GOT3 (cell line): Measurements from ENCODE around the gene F13A1.

Experiments used
- DNase-seq: peaks from one replicate; lab custom pipeline; 2025; ENCODE audit warnings: mixed read lengths; lab: John Stamatoyannopoulos, UW

The F13A1 gene

DNA sequence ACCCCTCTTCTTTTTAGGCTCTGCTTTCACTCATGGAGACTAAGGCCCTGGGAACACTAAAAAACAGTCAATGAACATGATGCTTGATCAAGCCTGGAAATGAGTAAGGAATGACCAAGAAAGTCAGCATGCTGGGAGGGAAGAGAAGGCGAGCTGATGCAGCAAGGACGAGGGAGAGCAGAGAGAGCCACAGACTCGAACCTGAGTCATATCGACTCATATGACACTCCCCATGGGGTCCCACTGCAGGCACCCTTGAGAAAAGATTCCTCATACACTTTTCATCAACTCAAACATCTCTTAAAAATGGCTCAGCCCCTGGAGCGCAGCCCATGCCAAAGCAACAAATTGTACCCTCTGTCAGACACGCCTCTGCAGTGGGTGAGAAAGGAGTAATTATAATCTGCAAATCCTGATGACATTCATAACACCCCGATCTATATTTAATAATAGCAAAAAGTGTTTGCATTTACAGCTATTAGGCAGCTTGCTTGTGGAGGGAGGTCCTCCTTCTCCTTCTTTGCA, 127.2 kb downstream of the F13A1 start:
- no peak for DNase-seq

DNA sequence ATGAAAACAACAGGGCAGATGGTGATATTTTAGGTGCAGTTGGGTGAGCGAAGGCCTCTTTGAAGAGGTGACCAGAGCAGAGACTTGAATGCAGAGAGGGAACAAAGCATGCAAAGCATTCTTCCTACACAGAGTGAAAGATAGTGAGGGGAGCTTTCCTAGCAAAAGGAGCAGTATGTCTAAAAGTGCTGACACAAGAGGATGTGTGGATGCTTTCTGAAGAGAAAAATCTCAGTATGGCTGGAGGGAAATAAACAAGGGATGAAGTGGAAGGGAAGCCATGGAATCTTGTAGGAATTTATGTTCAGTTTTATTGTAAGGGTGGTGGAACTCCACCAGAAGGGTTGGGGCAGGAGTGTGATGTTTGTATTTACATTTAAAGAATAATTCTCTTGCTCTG, 128.6 kb downstream of the F13A1 start:
- DNase-seq, result no peak

DNA sequence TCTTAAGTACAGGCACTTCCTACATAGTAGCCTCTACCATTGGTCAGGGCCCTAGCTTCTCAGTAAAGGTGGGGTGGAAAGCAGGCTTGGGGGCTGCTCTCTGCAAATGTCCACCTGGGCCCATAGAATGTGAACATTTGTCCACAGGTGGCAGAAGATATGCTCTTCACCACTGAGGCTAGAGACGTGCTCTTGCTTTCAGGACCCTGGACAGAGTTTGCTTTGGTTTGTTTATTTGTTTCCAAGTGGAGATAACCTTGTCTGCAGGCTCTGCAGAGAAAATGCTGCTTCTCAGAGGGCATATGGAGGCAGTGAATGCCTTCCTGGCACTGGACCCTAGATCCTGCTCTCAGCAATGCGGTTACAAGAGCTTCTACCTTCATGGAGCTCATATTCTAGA, 129.0 kb downstream of the F13A1 start:
- DNase-seq, result no peak

DNA sequence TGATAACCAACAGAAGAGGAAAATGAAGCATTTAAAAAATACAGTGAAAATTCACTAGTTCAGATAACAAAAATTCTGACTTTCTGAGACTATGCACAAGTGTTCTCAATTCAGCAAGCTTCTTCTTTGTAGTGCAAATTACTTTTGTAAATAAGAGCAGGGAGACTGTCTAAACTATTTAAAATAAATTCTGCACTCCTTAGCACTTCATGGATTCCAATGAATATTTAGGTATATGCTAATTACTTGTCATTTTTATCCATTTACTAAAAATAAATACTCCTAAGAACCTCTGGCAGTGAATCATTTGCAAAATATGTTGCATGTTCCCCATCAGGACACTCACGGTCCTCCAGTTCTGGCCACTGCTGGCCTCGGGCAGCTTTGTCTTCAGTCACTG, 139.8 kb downstream of the F13A1 start:
- no peak for DNase-seq

DNA sequence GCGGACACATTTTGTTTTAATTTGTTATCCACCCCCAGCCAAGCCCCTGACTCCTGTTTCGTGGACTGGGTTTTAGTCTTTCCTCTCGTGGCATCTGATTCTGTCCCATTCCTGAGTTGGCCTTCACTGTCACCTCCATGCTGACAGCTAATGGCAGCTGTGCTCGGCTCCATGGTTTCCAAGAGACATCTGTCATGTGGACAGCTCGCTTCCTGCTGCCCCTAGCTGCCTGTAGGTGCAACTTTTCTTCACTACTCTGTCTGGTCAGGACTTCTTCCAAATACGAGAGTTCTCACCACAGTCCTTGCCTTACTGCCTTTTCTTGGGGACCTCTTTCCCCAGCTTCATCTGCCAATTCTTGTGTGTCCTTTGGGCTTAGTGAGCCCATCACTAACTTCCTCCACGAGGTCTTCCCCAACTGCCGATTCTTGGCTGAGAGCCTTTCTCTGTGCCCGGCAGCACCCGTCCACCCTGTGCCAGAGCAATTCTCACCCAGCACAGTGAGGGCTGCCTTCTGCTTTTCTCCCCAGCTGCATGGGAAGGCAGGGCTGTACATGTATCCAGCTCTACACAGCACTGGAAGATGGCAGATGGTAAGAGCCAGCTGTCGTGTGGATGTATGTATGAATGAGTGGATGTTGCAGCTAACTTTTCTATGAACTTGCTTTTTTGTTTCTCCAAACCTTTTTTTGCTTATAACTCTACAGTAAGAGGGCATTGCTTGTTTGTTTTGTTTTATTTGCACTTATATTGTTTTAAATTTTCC, 140.4 kb downstream of the F13A1 start:
- no peak for DNase-seq

DNA sequence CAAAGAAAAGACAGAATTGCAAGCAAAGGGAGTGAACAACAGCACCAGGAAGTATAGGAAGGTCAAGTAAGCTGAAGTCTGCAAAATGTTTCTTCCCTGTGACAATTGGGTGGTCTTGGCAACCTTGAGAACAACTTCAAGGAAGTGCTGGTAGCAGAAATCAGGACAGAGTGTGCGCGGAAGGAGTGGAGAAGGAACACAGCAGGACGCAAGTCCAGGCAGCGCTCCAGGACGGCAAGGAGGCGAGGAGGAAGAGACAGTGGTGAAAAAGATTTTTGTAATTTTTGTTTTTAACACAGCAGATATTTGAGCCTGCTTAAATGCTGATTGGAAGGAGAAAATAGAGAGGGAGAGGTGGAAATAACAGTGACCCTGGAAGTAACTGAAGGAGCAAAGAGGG, 141.7 kb downstream of the F13A1 start:
- DNase-seq, result no peak

DNA sequence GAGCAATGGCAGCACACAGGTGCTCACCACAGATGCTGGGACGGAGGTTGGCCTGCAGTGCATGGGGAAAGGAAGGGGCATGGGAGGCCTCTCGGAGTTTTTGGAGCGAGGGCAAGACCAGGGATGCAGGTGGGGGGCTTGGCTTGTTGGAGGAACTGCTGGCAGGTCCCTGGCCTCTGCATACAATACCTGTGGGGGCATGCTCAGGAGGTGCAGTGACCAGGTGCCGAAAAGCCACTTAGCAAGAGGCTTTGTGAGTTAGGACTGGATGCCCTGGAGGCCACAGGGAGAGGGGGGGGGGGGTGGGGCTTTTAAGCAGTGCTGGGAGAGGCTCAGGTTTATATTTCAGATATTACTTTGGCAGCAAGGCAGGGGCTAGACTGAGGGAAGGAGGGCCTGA, 142.7 kb downstream of the F13A1 start:
- DNase-seq, result no peak

DNA sequence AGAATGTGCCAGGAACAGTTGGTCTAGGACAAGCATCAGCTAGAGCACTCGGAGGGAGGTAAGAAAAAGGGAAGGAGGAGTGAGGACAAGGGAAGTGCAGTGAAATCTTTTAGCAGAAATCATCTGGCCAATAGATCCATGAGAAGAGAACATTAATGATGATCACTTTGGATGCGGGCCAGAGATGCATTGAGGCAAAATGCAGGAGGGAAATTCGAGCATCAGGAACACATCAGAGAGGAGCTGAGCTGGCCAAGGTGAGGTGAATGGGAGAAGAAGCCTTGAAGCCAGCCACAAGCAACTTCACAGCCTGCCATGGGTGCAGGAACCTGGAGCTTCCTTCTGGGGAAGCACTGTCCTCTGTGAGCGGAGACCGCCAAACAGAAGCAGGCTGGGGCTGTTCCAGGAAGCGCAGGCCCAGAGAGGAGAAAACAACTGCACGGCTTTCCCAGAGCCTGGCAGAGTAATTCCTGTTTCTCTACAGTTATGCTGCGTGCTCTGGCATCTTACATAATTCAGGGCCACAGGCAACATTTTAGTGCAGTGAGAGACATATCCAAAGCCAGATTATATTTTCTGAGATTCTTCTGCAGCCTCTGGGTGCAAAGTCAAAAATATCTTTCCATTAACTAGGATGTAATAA, 143.8 kb downstream of the F13A1 start:
- no peak for DNase-seq

DNA sequence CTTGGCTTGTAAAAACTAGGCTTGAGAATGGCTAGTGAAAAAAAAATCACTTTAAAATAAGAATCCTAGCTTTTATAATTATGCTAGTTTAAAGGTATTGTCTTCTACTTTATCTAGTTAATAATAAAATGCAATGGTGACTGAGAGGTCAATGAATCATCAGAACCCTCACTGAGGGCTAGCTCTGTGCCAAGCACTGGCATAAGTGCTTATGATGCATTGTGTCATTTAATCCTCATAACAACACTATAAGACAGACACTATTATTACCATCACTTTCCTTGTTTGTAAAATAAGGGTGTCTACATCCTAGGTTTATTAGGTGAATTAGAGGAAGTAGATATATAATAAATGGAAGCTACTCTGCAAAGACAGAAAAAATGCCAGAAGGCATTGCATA, 144.3 kb downstream of the F13A1 start:
- DNase-seq, result no peak

DNA sequence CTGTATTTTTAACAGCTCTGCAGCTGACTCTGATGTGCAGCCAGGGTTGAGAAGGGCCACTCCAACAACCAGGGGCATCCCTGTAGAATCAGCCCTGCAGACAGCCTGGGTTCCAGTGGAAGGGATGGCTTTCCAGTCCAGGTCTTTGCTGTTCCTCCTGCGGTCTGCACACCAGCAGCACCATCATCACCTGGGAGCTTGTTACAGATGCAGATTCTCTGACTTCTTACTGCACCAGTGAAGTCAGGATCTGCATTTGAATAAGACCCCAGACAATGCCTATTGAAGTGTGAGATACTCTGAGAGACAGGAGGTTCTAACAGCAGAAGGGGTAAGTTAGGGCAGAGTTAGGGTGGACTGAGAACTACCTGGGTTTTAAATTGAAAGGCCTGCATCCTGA, 151.3 kb downstream of the F13A1 start:
- DNase-seq, result no peak

DNA sequence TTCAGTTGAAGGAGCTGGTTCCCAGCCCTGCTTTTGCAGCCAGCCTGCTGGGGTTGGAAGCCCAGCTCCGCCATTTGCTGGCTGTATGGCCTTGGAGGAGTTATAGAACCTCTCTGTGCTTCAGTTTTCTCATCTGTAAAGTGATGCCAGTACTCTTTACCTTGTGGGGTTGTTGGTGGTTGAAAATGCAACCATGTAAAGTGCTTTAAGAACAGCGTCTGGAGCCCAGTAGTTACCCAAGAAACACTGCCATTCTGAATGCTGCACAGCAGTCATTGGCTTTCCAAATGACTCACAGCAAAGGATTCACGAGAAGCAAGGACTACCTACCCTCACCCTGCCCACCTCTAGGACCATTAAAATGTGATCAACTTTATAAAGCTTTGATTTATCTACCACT, 154.4 kb downstream of the F13A1 start:
- no peak for DNase-seq

DNA sequence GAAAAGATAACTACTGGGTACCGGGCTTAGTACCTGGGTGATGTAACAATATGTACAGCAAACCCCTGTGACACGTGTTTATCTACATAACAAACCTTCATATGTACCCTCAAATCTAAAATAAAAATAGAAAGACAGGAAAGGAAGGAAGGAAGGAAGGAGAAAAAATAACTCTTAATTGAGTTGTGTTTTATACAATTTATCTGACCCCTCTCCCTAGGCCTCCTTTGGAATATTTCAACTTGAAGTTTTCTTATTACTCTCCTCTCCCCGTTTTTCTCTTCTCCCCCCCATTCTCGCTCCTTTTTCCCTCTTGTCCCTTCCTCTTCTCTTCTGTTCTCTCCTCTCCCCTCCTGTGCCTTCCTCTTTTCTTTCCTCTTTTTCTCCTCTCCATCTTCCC, 156.1 kb downstream of the F13A1 start:
- DNase-seq, result no peak

DNA sequence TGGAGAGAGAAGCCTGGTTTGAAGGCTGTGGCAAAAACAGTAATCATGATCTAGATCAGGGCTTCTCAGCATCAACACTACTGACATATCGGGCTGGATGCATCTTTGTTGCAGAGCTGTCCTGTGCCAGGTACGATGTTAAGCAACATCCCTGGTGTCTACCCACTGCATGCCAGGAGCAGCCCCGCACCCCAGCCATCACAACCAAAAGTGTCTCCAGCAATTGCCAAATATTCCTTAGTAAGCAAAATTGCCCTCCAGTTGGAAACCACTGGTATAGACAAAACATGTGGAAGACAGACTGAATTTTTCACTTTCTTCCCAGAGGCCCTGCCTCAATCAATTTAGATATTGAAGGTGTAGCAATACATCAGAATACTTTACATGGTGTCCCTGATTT, 166.1 kb downstream of the F13A1 start:
- no peak for DNase-seq

DNA sequence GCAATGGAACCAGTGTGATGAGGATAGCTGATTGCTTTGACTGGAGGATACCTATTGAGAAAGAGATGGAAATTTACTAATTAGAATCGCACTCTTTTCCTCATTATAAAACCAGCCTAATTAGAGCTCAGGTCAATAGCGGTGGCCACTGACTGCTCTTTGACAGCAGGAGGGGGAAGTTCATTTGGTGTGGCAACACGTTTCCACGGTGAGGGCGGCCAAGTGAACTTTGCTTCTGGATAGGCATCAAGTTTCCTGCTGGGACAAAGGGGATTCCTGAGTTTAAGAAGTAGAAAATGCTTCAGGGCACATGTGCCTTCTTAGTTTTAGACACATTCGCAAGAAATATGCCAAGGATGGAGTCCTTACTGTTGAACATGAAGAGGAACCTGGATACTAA, 168.4 kb downstream of the F13A1 start:
- DNase-seq, result no peak

DNA sequence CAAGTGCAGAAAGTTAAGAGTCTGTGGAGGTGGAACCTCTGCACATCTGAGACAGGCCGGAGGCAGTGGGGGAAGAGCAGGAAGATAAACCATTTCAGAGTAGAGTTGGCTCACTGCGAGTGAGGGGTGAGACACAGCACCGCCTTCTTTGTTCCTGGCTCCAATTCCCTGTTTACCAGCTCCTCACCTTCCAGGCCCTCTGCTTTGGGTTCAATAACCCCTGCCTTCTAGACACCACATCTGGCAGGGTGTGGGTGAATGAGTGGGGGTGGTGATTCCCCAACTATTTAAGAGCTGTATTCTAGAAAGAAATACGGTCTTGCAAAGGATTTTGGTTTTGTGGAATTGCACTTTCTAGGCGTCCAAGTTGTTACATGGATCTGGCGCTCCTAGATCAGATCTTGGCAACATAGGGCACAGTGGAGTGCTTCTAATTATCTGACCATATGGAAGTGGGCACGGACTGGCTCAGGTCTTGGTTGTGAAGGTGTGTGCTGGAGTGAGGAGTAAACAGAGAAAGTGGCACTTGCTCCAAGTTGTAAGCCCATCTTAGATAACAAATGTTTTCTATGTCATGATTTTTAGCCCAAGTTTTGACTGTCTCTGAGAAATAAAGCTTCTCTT, 172.2 kb downstream of the F13A1 start:
- no peak for DNase-seq

DNA sequence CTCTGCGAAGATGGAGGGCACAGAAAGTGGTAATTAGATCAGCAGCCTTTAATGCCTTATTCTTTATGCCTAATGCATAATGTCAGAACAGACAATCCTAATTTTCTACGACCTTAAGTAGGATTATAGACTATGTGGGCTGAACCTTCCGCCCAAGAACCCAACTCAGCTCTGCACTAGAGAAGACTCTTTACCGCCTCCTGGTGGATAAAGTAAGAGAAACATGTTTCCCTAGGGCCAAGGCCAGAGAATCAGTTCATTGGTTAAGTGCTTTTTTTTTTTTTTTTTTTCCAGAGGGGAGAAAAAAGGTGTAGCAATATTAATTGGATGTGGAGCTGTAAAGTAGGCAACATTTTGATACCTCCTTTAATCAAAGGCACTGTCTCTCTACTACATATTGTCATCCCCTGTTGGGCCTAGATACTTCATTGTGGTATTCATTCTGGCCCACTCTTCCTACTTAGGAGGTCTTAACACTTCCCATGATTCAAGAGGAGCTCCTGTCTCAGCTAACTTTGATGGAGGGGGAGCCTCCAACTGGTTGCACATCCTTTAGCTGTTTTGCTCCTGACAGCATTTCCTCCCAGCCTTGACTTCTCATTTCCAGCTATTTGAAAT, 188.9 kb downstream of the F13A1 start:
- DNase-seq, result no peak

DNA sequence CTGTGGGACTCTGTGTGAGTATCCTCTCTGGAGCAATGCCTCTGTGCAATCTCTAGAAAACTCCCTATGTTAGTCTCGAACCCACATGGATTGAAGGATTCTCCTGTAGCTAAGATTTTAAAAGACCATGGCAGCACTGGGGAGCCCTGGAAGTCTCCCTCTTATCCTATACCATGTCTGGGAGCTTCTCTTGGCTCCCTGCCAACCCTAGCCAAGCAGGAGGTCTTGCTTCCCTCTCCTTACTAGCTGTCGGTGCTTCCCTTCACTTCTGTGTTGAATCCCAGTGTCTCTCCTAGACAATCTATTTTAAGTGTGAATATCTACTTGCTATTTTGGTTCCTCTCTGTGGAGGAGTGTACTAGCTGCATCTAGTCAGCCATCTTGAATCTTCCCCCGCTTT, 195.0 kb downstream of the F13A1 start:
- no peak for DNase-seq

DNA sequence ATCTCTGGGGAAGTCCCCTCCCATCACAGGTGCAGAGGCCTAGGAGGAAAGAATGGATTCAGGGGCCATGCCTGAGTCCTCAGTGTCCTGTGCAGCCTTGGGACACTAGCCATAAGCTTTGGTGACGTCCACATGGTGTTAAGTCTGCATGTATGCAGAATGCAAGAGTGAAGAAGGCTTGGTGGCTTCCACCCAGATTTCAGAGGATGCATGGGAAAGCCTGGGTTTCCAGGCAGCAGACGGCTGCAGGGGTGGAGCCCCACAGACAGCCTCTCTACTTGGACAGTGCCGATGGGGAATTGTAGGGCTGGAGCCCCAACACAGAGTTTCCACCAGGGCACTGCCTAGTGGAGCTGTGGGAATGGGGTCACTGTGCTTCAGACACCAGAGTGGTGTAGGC, 196.7 kb downstream of the F13A1 start:
- no peak for DNase-seq

DNA sequence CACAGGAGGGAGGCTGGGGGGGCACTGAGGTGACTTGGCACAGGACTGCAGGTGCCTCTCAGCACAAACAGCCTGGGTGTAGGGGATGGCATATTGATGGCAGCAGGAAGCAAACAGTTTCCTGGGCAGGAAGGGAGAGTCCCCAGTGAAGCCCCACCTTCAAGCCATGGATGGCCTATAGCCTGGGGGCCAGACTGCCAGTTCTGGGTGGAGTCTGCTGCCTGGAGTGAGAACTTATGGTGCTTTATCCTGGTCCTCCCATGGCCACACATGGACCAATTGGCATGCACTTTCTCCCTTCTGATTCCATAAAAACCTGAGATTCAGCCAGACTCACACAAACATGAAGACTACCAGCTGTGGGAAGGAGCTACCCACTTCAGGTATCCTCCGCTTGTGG, 198.5 kb downstream of the F13A1 start:
- DNase-seq, result no peak

DNA sequence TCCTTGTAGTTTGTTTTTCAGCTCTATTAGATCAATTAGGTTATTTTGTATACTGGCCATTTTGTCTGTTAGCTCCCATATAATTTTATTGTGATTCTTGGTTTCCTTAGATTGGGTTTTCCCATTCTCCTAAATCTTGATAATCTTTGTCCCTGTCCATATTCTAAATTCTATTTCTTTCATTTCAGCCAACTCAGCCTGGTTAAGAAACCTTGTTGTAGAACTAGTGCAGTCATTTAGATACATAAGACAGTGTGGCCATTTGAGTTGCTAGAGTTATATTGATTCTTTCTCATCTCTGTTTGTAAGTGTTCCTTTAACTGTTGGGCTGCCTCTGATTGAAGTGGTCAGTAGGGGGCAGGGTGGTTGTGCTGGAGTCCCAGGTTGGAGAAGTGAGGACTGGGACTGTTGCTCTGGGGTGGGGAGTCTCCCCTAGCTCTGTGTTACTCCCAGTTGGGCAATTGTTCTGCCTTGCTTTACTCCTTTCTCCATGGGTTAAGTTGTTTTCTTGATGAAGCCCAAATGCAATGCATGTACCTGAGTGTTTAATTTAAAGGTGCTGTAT, 214.9 kb downstream of the F13A1 start:
- no peak for DNase-seq
